Erythroblast (primary cell): Measurements from ENCODE around the gene RNASE8.

Experiments used
- GATA1 ChIP-seq: IDR thresholded peaks from 2 replicates; pipeline ENCODE4 v1.6.1; 2011; ENCODE audit warnings: low read depth, mild to moderate bottlenecking, control low read depth, low read length, moderate library complexity
- POLR2A ChIP-seq: IDR thresholded peaks from 2 replicates; pipeline ENCODE4 v1.6.1; 2011; ENCODE audit warnings: mild to moderate bottlenecking, low read length

GRCh38 chr14:21066882-21067502, 9.4 kb downstream of the RNASE8 start:
- TF ChIP-seq POLR2A, result no peak
- TF ChIP-seq GATA1, result no peak
